HG03280 (cell line): ENCODE measurements around the gene OTULIN.

Experiments used
- ATAC-seq: cut with Tn5 transposase; IDR thresholded peaks from one replicate; pipeline ENCODE4 v1.9.1; 2021; ENCODE audit warnings: mild to moderate bottlenecking, moderate library complexity; ENCODE audit not compliant: unreplicated experiment

Gene OTULIN

DNA sequence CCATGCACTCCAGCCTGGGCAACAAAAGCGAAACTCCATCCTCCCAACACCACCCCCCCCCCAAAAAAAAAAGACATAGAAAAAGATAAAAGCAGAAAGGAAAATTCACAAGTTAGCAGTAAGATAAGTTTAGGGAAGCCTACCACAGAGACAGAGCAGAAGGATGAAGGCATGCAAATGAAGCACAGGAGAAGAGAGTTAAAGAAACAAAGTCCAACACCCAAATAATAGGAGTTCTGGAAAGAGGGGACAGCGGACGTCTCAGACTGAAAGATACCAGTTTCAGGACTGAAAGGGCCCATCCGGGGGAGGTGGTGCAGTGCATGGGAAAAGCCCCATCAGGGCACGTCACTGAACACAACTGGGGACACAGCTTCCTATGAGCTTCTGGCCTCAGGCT lies 54.3 kb downstream of the OTULIN start:
- ATAC-seq: no peak

DNA sequence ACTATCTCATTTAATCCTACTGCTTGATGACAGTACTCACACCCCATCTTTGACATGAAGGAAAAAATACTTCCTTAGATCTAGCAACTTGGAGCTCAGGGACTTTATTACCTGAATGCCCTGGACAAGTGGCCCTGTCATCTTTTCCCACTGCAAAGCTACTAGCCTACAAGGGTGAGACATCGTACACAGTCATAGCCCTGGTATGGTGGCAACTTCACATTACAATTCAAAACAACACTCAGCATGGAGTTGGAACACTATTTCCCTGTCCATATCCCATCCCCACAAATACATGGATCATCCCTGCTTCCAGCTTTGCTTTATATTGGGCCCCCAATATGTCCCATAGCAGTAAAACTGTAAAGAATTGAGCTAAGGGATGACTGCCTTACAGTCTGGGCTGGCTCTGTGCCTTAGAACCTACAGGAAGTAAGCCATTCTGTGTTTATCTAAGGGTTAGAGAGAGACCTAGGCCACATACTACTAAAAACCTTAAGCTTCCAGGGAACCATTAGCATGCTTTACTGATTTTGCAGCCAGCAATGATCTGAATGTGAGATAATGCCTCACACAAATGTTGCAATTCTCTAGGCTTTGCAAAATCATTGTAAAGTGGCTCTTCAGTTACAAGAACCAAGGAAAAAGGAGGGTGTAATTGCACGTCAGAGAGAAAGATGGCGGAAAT lies 55.9 kb downstream of the OTULIN start:
- no peak for ATAC-seq

GRCh38 chr5:14721990-14722656 lies 57.6 kb downstream of the OTULIN start:
- ATAC-seq: no peak

DNA sequence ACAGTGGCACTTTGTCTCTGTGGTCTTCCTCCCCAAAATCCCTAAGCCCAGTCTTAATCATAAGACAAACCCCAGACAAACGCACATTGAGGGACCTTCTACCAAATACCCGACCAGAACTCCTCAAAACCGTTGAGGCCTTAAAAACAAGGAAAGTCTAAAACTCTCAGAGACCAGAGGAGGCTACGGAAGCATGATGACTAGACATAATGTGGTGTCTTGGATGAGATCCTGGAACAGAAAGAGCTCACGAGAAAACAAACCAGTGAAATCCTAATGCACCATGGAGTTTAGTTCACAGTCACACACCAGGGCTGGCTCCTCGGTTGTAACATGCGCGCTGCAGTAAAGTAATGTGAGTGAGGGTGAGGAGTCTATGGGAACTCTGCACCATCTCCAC lies 58.4 kb downstream of the OTULIN start:
- no peak for ATAC-seq

DNA sequence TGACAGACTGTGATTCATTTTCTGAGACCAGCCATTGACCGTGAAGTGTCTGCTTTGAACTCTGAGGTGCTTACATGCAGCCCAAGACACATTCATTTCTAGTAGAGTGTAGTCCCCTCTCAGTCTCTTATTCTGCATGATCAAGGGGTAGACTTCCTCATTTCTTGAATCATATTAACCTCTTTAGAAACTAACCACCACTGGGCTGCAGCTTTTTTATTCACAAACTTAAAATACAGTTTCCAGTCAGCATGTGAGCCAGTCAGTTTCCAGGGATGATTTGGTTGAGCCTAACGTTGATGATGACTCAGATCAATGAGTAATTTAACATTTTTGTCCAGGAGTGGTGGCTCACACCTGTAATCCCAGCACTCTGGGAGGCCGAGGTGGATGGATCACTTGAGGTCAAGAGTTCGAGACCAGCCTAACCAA lies 59.2 kb downstream of the OTULIN start:
- ATAC-seq: no peak

DNA sequence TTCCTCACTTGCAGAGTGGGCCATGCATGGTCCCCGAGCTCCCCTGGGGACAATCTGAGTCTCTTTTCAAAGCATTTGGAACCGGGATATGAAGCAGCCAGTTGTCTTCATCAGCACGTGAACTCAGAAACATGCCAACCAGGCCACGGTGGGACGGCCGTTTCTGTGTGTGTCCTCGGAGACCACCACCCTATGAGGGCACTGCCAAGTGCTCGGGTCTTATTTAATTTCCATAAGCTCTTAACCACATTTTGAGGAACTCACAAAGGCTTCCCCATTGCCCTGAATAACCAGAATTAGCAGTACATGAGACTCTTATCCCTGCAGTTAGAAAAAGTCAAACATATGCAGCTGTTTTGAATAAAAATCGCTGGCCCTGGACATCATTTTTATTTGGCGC lies 60.1 kb downstream of the OTULIN start:
- ATAC-seq: no peak

- ATAC-seq: no peak
These were observed 61.7 kb downstream of the OTULIN start for GRCh38 chr5:14726066-14726838.

- peak; percentile 49 for ATAC-seq
These were observed 62.9 kb downstream of the OTULIN start for GRCh38 chr5:14727428-14727865.

- ATAC-seq: no peak
These were observed 63.5 kb downstream of the OTULIN start for GRCh38 chr5:14727928-14728458.

GRCh38 chr5:14728459-14728938 lies 64.0 kb downstream of the OTULIN start:
- no peak for ATAC-seq

DNA sequence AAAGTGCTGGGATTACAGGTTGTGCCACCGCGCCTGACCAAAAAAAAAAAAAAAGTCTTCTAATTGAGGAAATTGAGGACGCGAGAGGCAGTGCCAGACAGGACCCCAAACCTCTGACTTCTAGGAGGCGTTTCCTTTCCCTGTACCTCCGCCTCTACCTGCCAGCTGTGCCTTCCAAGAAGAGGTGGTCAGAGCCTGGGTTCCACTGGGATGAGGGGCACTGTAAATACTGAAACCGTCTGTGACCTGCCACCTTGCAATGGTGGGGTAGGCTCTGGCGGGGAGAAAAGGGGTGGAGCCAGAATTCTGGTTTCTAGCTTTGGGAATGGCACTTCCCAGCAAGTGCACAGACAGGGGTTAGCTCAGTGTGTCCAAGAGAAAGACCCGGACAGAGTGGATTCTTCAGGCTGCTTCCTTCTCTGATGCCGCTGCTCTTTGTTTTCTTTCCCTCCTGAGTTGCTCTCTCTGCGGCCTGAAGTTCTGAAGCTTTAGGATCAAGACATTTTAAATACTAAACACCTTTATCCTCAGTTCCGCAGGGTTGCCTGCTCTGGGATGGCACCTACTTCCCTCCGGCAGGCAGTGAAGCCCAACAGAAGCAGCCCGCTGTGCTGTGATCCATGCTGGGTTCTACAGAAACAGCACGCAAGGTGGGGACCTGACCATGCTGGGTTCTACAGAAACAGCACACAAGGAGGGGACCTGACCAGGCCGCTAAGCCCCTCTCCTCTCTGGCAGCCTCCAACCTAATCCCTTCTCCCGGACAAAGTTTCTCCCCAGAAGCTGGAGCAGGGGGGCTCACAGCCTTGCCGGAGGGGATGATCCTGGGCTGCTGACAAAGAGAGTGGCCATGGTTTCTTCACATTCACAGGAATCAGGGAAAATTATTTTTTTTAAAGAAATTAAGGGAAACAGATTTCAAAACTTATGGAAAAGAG lies 65.2 kb downstream of the OTULIN start:
- no peak for ATAC-seq

DNA sequence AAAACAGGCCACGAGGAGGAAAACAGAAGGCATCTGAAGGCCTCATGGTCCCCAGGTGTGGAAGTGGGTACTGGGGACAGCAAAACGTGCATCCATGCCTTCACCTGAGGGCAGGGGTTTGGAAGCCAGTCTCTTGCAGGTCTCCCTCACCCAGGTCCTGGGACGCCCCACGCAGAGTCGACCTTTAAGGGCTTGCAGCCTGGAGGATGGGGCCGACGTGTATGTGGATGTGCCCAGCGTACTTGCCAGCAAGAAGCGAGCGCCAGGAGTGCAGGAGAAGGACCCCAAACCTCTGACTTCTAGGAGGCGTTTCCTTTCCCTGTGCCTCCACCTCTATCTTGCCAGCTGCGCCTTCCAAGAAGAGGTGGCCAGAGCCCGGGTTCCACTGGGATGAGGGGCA lies 65.9 kb downstream of the OTULIN start:
- ATAC-seq: no peak

GRCh38 chr5:14730881-14731280 lies 66.4 kb downstream of the OTULIN start:
- no peak for ATAC-seq

DNA sequence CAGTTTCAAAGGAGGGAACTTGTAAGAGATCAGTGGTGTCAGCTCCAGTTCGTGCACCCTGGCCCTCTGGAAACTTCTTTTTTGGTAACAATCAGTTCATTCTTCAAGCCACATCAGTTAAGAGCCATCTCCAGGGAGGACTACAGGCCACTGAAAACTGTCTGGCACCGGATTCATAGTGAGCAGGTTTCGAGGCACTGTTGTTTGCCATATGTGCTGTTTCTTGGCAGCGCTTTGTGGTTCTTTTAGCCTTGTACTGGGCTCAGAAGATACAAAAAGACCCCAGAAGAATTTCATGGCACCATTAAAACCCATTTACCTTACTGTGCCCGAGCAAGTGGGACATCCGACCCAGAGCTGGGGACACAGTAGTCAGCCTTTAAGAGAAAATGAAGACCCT lies 68.5 kb downstream of the OTULIN start:
- ATAC-seq: no peak

DNA sequence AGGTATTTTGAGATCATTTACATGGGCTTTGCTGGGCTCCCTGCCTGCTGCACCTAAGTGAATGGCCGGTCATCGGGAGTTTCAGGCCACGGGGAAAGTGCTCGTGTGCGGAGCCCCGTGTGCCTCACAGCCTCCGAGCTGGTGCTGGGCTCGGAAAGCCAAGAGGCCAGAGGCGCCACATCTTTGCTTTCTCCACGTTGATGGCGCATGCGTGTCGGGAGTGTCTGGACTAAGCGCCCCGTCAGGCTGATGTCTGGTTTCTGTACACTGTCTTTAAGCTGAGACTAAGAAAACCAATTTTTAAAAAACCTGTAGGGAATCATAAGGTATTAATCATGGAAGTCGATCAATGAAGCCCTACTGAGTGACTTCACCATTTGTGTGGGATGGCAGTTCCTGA lies 69.1 kb downstream of the OTULIN start:
- ATAC-seq: no peak

- no peak for ATAC-seq
These were observed 69.9 kb downstream of the OTULIN start for GRCh38 chr5:14734396-14734795.

- ATAC-seq: no peak
These were observed 71.4 kb downstream of the OTULIN start for GRCh38 chr5:14735944-14736343.

DNA sequence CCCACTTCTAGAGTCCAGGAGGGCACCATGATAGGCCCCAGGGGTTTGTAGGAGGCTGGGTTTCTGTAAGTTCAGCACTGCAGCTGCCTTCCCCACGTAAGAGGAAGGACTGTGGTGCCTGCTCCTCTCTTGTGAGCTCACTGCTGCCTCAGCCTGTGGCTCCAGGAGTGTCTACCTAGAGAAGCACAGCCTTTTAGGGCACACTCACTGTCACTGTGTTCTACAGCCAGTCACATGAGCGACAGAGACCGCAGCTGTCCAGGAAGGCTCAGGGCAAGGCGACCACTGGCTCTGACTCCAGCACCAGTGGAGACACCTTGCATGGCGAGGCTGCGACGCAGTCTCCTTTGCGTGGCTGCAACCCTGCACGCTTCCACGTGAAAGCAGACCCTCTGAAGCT lies 72.8 kb downstream of the OTULIN start:
- no peak for ATAC-seq

DNA sequence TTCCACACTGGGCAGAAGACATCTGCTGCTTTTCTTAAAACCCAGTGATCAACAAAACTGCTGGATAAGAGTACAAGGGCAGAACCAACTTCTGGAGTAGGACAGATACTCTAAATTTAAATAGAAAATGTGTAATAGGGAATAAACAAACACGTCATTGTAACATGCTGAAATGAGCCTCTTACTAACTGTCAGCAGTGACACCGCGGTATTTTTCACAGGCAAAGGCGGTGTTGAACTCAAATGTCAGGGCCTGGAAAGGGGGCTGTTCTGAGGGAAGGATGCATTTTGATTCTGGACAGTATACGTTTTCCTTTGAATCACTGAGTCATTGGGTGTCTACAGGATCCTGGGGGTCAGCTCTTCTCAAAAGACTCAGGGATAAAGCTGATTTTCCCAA lies 73.5 kb downstream of the OTULIN start:
- no peak for ATAC-seq

DNA sequence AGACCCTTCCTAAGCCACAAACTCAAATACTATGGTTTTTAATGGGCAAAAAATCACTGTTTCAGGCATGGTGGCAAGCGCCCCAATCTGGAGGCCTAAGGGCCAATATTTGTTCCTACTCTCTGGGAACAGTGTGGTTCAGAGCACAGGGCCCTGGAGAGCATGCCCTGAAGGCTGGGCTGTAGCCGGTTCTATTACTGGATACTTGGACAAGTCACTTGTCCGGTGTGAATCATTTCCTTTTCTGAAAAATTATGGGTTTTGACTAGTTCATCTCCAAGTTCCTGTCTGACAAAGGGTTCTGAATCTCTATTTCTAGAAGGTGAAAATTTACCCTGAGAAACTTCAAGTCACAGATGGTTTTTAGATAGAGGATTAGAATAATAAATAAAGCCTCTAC lies 75.0 kb downstream of the OTULIN start:
- no peak for ATAC-seq
